ENCODE data around the gene CMKLR1. TPM values are rescaled to one million over a fixed set of nuclear protein-coding genes. Genes with fewer than 3 reads are reported as not detected.

The CMKLR1 gene
- total and polyA plus RNA-seq, 2 donors (not counting 1 experiment from before 2014, with no cell fraction given) = 0.06 to 0.54 TPM

DNA sequence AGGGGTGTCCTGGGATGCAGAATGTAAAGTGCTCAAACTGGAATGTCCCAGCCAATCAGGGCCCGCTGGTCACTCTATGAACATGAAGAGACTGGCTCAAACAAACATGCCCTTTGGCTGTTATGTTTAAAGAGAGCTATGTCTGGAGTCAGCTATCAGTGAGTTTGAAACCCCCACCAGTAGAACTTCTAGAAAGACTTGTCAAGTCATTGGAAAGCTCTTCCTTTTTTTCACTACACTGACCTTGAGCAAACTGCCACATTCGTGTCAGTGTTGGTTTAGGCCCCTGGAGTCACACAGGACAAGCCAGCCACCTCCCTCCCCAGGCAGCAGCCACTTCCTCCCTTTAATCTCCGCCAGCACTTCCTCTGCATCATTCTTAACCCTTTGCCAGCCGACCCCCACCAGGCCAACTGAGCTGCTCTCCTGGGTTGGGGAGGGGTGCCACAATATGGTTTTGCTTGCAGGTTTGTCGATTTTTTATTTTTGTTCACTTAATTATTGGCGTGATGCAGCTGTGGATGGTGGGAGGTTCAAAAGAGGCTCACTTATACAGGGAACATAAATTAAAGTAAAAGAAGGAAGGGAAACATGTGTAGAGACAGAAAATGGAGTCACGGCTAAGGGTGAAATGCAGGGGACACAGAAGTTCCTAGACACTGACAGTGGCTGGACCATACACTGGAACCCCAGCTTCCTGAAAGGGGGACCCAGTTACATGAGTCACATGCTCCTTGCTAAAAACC, 25.3 kb downstream of the CMKLR1 start:
- H4K20me1 ChIP-seq (ENCODE audit: control insufficient read depth, insufficient read depth, low read length, poor library complexity, severe bottlenecking) = no peaks in the 10 kb centered on the region
- DNase-seq (no peak), ATAC-seq (ENCODE audit: low read depth) (no peak)
- intact Hi-C loops (cut with micrococcal nuclease) = no loop called here
- no peak overlapping the region for H3K4me3 ChIP-seq (ENCODE audit: control extremely low read depth in 1 of 5, extremely low read depth in 1 of 5, insufficient read depth in 1 of 5, low read depth in 2 of 5, low read length in 4 of 5)
- peaks cover 4% of the 10 kb centered on the region for H3K4me1 Mint-ChIP-seq
- ChIA-PET CTCF (no interaction called here), POLR2A (no interaction called here)
- no peaks in the 10 kb centered on the region for H3K9me3 ChIP-seq (ENCODE audit: control extremely low read depth in 1 of 3, control insufficient read depth in 2 of 3, insufficient read depth in 1 of 3, low read length in 2 of 3)
- H2AFZ ChIP-seq (ENCODE audit: insufficient read depth, low read depth, low read length, poor library complexity, severe bottlenecking) = no peak overlapping the region
- H3K27me3 Mint-ChIP-seq = peaks cover 10% of the 10 kb centered on the region
- H3K4me3 Mint-ChIP-seq = no peak overlapping the region
- H3K9me3 Mint-ChIP-seq (ENCODE audit: insufficient read depth) = no peaks in the 10 kb centered on the region
- no peaks in the 10 kb centered on the region for H3K27me3 ChIP-seq (replicated peaks in 1 of 4; ENCODE audit: control extremely low read depth in 1 of 4, control insufficient read depth in 3 of 4, insufficient read depth in 4 of 4, low read length in 3 of 4)
- no peak overlapping the region for H3K4me2 ChIP-seq (replicated peaks; ENCODE audit: low read depth, low read length, poor library complexity, severe bottlenecking)
- TF ChIP-seq, protein P1, sequence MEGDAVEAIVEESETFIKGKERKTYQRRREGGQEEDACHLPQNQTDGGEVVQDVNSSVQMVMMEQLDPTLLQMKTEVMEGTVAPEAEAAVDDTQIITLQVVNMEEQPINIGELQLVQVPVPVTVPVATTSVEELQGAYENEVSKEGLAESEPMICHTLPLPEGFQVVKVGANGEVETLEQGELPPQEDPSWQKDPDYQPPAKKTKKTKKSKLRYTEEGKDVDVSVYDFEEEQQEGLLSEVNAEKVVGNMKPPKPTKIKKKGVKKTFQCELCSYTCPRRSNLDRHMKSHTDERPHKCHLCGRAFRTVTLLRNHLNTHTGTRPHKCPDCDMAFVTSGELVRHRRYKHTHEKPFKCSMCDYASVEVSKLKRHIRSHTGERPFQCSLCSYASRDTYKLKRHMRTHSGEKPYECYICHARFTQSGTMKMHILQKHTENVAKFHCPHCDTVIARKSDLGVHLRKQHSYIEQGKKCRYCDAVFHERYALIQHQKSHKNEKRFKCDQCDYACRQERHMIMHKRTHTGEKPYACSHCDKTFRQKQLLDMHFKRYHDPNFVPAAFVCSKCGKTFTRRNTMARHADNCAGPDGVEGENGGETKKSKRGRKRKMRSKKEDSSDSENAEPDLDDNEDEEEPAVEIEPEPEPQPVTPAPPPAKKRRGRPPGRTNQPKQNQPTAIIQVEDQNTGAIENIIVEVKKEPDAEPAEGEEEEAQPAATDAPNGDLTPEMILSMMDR (IDR thresholded peaks at IDR 0.05) = no peak
- no peak for TF ChIP-seq EZH2 (IDR thresholded peaks at IDR 0.05; ENCODE audit: borderline replicate concordance, insufficient read depth, low read depth, low read length, poor library complexity, severe bottlenecking)
- H3K36me3 ChIP-seq (replicated peaks in 1 of 2; ENCODE audit: control extremely low read depth in 1 of 2, control insufficient read depth in 1 of 2, extremely low read depth in 1 of 2, insufficient read depth in 2 of 2, low read length in 1 of 2) = no peaks in the 10 kb centered on the region
- H3K27ac Mint-ChIP-seq = no peak overlapping the region
- H3K9ac ChIP-seq (ENCODE audit: low read length) = no peak overlapping the region
- H3K27ac ChIP-seq (ENCODE audit: low read length in 2 of 2) = no peak overlapping the region
- H3K79me2 ChIP-seq (ENCODE audit: control insufficient read depth, insufficient read depth, low read length) = no peaks in the 10 kb centered on the region
- H3K4me1 ChIP-seq (ENCODE audit: control insufficient read depth in 2 of 2, insufficient read depth in 2 of 2, low read length in 2 of 2) = no peaks in the 10 kb centered on the region
- 19% methylated on average over 5 of the region's 7 CpGs for WGBS (ENCODE audit: insufficient coverage)

DNA sequence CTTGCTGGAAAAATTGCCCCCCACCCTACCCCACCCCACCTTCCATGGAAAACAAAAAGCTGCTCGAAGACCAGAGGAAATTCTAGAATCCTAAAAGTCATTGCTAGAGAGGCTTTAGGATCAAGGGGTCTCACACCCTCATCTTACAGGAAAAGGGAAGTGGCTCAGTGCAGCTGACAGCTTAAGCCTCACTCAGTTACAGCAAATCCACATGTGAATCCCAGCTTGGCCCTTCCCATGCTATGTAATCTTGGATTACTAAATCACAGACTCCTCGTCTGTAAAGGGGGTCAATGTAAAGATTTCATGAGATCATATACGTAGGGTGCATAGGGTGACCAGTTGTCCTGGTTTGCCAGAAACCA, 25.9 kb downstream of the CMKLR1 start:
- intact Hi-C loops (cut with micrococcal nuclease) = no loop called here
- H3K27ac Mint-ChIP-seq = no peak overlapping the region
- DNase-seq (no peak), ATAC-seq (ENCODE audit: low read depth) (no peak)
- Histone ChIP-seq H3K9me3 (ENCODE audit: control extremely low read depth in 1 of 3, control insufficient read depth in 2 of 3, insufficient read depth in 1 of 3, low read length in 2 of 3) (no peaks in the 10 kb centered on the region), H3K4me2 (replicated peaks; ENCODE audit: low read depth, low read length, poor library complexity, severe bottlenecking) (no peak overlapping the region), H2AFZ (ENCODE audit: insufficient read depth, low read depth, low read length, poor library complexity, severe bottlenecking) (no peak overlapping the region), H3K79me2 (ENCODE audit: control insufficient read depth, insufficient read depth, low read length) (no peaks in the 10 kb centered on the region), H3K9ac (ENCODE audit: low read length) (no peak overlapping the region), H3K4me3 (ENCODE audit: control extremely low read depth in 1 of 5, extremely low read depth in 1 of 5, insufficient read depth in 1 of 5, low read depth in 2 of 5, low read length in 4 of 5) (no peak overlapping the region), H3K27me3 (replicated peaks in 1 of 4; ENCODE audit: control extremely low read depth in 1 of 4, control insufficient read depth in 3 of 4, insufficient read depth in 4 of 4, low read length in 3 of 4) (no peaks in the 10 kb centered on the region), H3K4me1 (ENCODE audit: control insufficient read depth in 2 of 2, insufficient read depth in 2 of 2, low read length in 2 of 2) (no peaks in the 10 kb centered on the region), H3K36me3 (replicated peaks in 1 of 2; ENCODE audit: control extremely low read depth in 1 of 2, control insufficient read depth in 1 of 2, extremely low read depth in 1 of 2, insufficient read depth in 2 of 2, low read length in 1 of 2) (no peaks in the 10 kb centered on the region), H3K27ac (ENCODE audit: low read length in 2 of 2) (no peak overlapping the region), H4K20me1 (ENCODE audit: control insufficient read depth, insufficient read depth, low read length, poor library complexity, severe bottlenecking) (no peaks in the 10 kb centered on the region)
- 59% methylated on average over 2 of the region's 3 CpGs for WGBS (ENCODE audit: insufficient coverage)
- ChIA-PET CTCF (no interaction called here), POLR2A (no interaction called here)
- TF ChIP-seq EZH2 (IDR thresholded peaks at IDR 0.05; ENCODE audit: borderline replicate concordance, insufficient read depth, low read depth, low read length, poor library complexity, severe bottlenecking) = no peak
- TF ChIP-seq, protein P1 (IDR thresholded peaks at IDR 0.05) = no peak
- H3K4me1 Mint-ChIP-seq = peaks cover 4% of the 10 kb centered on the region
- no peaks in the 10 kb centered on the region for H3K9me3 Mint-ChIP-seq (ENCODE audit: insufficient read depth)
- peaks cover 10% of the 10 kb centered on the region for H3K27me3 Mint-ChIP-seq
- no peak overlapping the region for H3K4me3 Mint-ChIP-seq

Data from B cell (primary cell).